Measurements from ENCODE around the gene SLC27A3.

Gene SLC27A3

GRCh38 chr1:153770797-153771196, 4.4 kb upstream of the SLC27A3 start:
- no peak for TF ChIP-seq CTCF (IDR thresholded peaks at IDR 0.05; ENCODE audit: low read depth, low read length)
- H3K4me3 ChIP-seq (ENCODE audit: low read depth, low read length), result no peak overlapping the region
- no peak for DNase-seq (ENCODE audit: low read depth, low spot score)

GRCh38 chr1:153771261-153771660, 3.9 kb upstream of the SLC27A3 start:
- DNase-seq (ENCODE audit: low read depth, low spot score), result no peak
- no peak overlapping the region for H3K4me3 ChIP-seq (ENCODE audit: low read depth, low read length)
- in situ Hi-C loops (cut with HindIII; ENCODE audit: low sequenced_read_pairs), result no loop called here
- no peak for TF ChIP-seq CTCF (IDR thresholded peaks at IDR 0.05; ENCODE audit: low read depth, low read length)

More at GRCh38 chr1:153770797-153771196, 4.4 kb upstream of the SLC27A3 start:
- in situ Hi-C loops (cut with HindIII; ENCODE audit: low sequenced_read_pairs), result no loop called here

- DNase-seq (ENCODE audit: low read depth, low spot score), result no peak
- H3K4me3 ChIP-seq (ENCODE audit: low read depth, low read length), result no peak overlapping the region
- in situ Hi-C loops (cut with HindIII; ENCODE audit: low sequenced_read_pairs), result no loop called here
- TF ChIP-seq CTCF (IDR thresholded peaks at IDR 0.05; ENCODE audit: low read depth, low read length), result peak; percentile 59
Measured at GRCh38 chr1:153771841-153772593, 3.2 kb upstream of the SLC27A3 start.

- in situ Hi-C loops (cut with HindIII; ENCODE audit: low sequenced_read_pairs), result no loop called here
- TF ChIP-seq CTCF (IDR thresholded peaks at IDR 0.05; ENCODE audit: low read depth, low read length), result no peak
- no peak for DNase-seq (ENCODE audit: low read depth, low spot score)
- H3K4me3 ChIP-seq (ENCODE audit: low read depth, low read length), result no peak overlapping the region
Measured at GRCh38 chr1:153773096-153773921, 1.9 kb upstream of the SLC27A3 start.

- no peak for DNase-seq (ENCODE audit: low read depth, low spot score)
- no peak overlapping the region for H3K4me3 ChIP-seq (ENCODE audit: low read depth, low read length)
- in situ Hi-C loops (cut with HindIII; ENCODE audit: low sequenced_read_pairs), result no loop called here
- TF ChIP-seq CTCF (IDR thresholded peaks at IDR 0.05; ENCODE audit: low read depth, low read length), result no peak
Measured at GRCh38 chr1:153774026-153774595, 1.1 kb upstream of the SLC27A3 start.

GRCh38 chr1:153775458-153776327, 486 bp downstream of the SLC27A3 start:
- in situ Hi-C loops (cut with HindIII; ENCODE audit: low sequenced_read_pairs), result no loop called here
- no peak for TF ChIP-seq CTCF (IDR thresholded peaks at IDR 0.05; ENCODE audit: low read depth, low read length)
- H3K4me3 ChIP-seq (ENCODE audit: low read depth, low read length), result peak overlapping the region; percentile 53
- no peak for DNase-seq (ENCODE audit: low read depth, low spot score)
